ENCODE data around the gene ARHGAP15. TPM values are rescaled to one million over a fixed set of nuclear protein-coding genes. Genes with fewer than 3 reads are reported as not detected.

Gene ARHGAP15
- total and polyA plus RNA-seq, 4 donors = 3.8 to 17.9 (median 13.2) TPM

GRCh38 chr2:143453981-143454511, 324.8 kb downstream of the ARHGAP15 start:
- Histone ChIP-seq H3K36me3 (ENCODE audit: control insufficient read depth in 4 of 4, insufficient read depth in 3 of 4, low read depth in 1 of 4, low read length in 3 of 4) (no peaks in the 10 kb centered on the region), H3K4me1 (ENCODE audit: control insufficient read depth in 4 of 4, insufficient read depth in 4 of 4, low read length in 3 of 4) (no peaks in the 10 kb centered on the region), H3K9ac (ENCODE audit: low read depth in 1 of 2, low read length in 2 of 2) (no peak overlapping the region), H3K27me3 (ENCODE audit: control insufficient read depth in 4 of 4, insufficient read depth in 4 of 4, low read length in 3 of 4) (no peaks in the 10 kb centered on the region), H3K9me3 (ENCODE audit: control insufficient read depth in 4 of 4, low read length in 3 of 4) (peaks cover 0 to 2% (median 0%) of the 10 kb centered on the region in 4 donors), H3K27ac (ENCODE audit: low read depth in 1 of 2, low read length in 2 of 2) (no peak overlapping the region), H3K4me3 (ENCODE audit: low read depth in 1 of 3, low read length in 3 of 3) (no peak overlapping the region)
- TF ChIP-seq YY1 (IDR thresholded peaks at IDR 0.05) = no peak
- no peak for TF ChIP-seq ZBTB33 (IDR thresholded peaks at IDR 0.05)
- no peak for TF ChIP-seq EGR1 (IDR thresholded peaks at IDR 0.05; ENCODE audit: low read depth in 2 of 2)
- no peak for TF ChIP-seq CTCF (IDR thresholded peaks at IDR 0.05; ENCODE audit: low read depth, low read length, missing input control)
- no peak for DNase-seq (ENCODE audit: low spot score)
- WGBS = 78% methylated on average over 2 of the region's 2 CpGs

GRCh38 chr2:143455317-143455716, 326.1 kb downstream of the ARHGAP15 start:
- Histone ChIP-seq H3K4me3 (ENCODE audit: low read depth in 1 of 3, low read length in 3 of 3) (no peak overlapping the region), H3K36me3 (ENCODE audit: control insufficient read depth in 4 of 4, insufficient read depth in 3 of 4, low read depth in 1 of 4, low read length in 3 of 4) (no peaks in the 10 kb centered on the region), H3K27me3 (ENCODE audit: control insufficient read depth in 4 of 4, insufficient read depth in 4 of 4, low read length in 3 of 4) (no peaks in the 10 kb centered on the region), H3K4me1 (ENCODE audit: control insufficient read depth in 4 of 4, insufficient read depth in 4 of 4, low read length in 3 of 4) (no peaks in the 10 kb centered on the region), H3K9me3 (ENCODE audit: control insufficient read depth in 4 of 4, low read length in 3 of 4) (peaks cover 0 to 2% (median 0%) of the 10 kb centered on the region in 4 donors), H3K27ac (ENCODE audit: low read depth in 1 of 2, low read length in 2 of 2) (no peak overlapping the region), H3K9ac (ENCODE audit: low read depth in 1 of 2, low read length in 2 of 2) (no peak overlapping the region)
- no peak for DNase-seq (ENCODE audit: low spot score)
- no peak for TF ChIP-seq FOXA1 (IDR thresholded peaks at IDR 0.05)
- TF ChIP-seq ATF3 (IDR thresholded peaks at IDR 0.05) = no peak
- WGBS = 92% methylated on average over 3 of the region's 3 CpGs

- no peak overlapping the region for H3K9ac ChIP-seq (ENCODE audit: low read depth in 1 of 2, low read length in 2 of 2)
- WGBS = 94% methylated on average over 7 of the region's 7 CpGs
- H3K27me3 ChIP-seq (ENCODE audit: control insufficient read depth in 4 of 4, insufficient read depth in 4 of 4, low read length in 3 of 4) = no peaks in the 10 kb centered on the region
- H3K9me3 ChIP-seq (ENCODE audit: control insufficient read depth in 4 of 4, low read length in 3 of 4) = peaks cover 0 to 2% (median 0%) of the 10 kb centered on the region in 4 donors
- H3K27ac ChIP-seq (ENCODE audit: low read depth in 1 of 2, low read length in 2 of 2) = no peak overlapping the region
- H3K36me3 ChIP-seq (ENCODE audit: control insufficient read depth in 4 of 4, insufficient read depth in 3 of 4, low read depth in 1 of 4, low read length in 3 of 4) = no peaks in the 10 kb centered on the region
- no peak for TF ChIP-seq HNF4A (conservative IDR thresholded peaks at IDR 0.05)
- no peak for TF ChIP-seq JUND (IDR thresholded peaks at IDR 0.05)
- TF ChIP-seq GABPA (IDR thresholded peaks at IDR 0.05 in 1 of 2, conservative IDR thresholded peaks at IDR 0.05 in 1 of 2) = no peak
- no peak for TF ChIP-seq RXRA (IDR thresholded peaks at IDR 0.05)
- no peak for TF ChIP-seq RAD21 (IDR thresholded peaks at IDR 0.05)
- TF ChIP-seq TAF1 (conservative IDR thresholded peaks at IDR 0.05) = no peak
- DNase-seq (ENCODE audit: low spot score) = no peak
- H3K4me3 ChIP-seq (ENCODE audit: low read depth in 1 of 3, low read length in 3 of 3) = no peak overlapping the region
- no peaks in the 10 kb centered on the region for H3K4me1 ChIP-seq (ENCODE audit: control insufficient read depth in 4 of 4, insufficient read depth in 4 of 4, low read length in 3 of 4)
Measured at GRCh38 chr2:143458258-143459190, 329.3 kb downstream of the ARHGAP15 start.

Measured in liver (tissue), 9 donors.